DND-41 (cell line): ENCODE data around the gene DYSF.

ENCODE experiments used
- ATAC-seq: fragments of 200-7000 bp; cut with Tn5 transposase; 3 replicates; pipeline ENCODE4 v1.9.1; 2021; ENCODE audit warnings: low read depth; ENCODE audit not compliant: insufficient read depth
- DNase-seq: peaks from one replicate; pipeline ENCODE4 v3.0.0-alpha.2; 2020
- H2AFZ ChIP-seq: 2 replicates; pipeline ENCODE4 v1.6.0; 2012; ENCODE audit warnings: low read depth, low read length
- H3K27ac ChIP-seq: 2 replicates; pipeline ENCODE4 v1.5.1; 2012; ENCODE audit warnings: low read length, inconsistent platforms
- H3K27me3 ChIP-seq: fragments of 200-600 bp; sonication (generic); 2 replicates; pipeline ENCODE4 v1.6.0; 2012; ENCODE audit warnings: low read length, mild to moderate bottlenecking, inconsistent platforms; ENCODE audit not compliant: insufficient read depth, poor library complexity
- H3K36me3 ChIP-seq: 2 replicates; pipeline ENCODE4 v1.5.1; 2012; ENCODE audit warnings: low read length, inconsistent platforms; ENCODE audit not compliant: insufficient read depth
- H3K4me1 ChIP-seq: 2 replicates; pipeline ENCODE4 v1.5.1; 2012; ENCODE audit warnings: mild to moderate bottlenecking, low read length; ENCODE audit not compliant: insufficient read depth
- H3K4me2 ChIP-seq: 2 replicates; pipeline ENCODE4 v1.6.0; 2012; ENCODE audit warnings: mild to moderate bottlenecking, moderate library complexity, low read length, inconsistent platforms; ENCODE audit not compliant: insufficient read depth
- H3K4me3 ChIP-seq, 2 experiments: fragments of 200-600 bp in 1 of 2; shearing (Covaris generic) in 1 of 2; 2 replicates each; pipeline ENCODE4 v1.5.1; 2012 to 2016; ENCODE audit warnings: inconsistent platforms in 2 of 2, low read length in 2 of 2, mild to moderate bottlenecking in 2 of 2, low read depth in 1 of 2, moderate library complexity in 1 of 2
- H3K79me2 ChIP-seq: 2 replicates; pipeline ENCODE4 v1.6.0; 2012; ENCODE audit warnings: low read length, inconsistent platforms; ENCODE audit not compliant: insufficient read depth
- H3K9ac ChIP-seq: 2 replicates; pipeline ENCODE4 v1.6.0; 2012; ENCODE audit warnings: low read depth, mild to moderate bottlenecking, inconsistent platforms, low read length, moderate library complexity
- H3K9me3 ChIP-seq: 2 replicates; pipeline ENCODE4 v1.5.1; 2012; ENCODE audit warnings: low read length, moderate library complexity, mild to moderate bottlenecking, inconsistent platforms; ENCODE audit not compliant: insufficient read depth, severe bottlenecking
- H4K20me1 ChIP-seq: 2 replicates; pipeline ENCODE4 v1.6.0; 2012; ENCODE audit warnings: low read length; ENCODE audit not compliant: insufficient read depth
- CTCF ChIP-seq: IDR thresholded peaks from 2 replicates; pipeline ENCODE4 v1.5.1; 2012; ENCODE audit warnings: borderline replicate concordance, low read length, moderate library complexity, mild to moderate bottlenecking; ENCODE audit not compliant: poor library complexity, severe bottlenecking; ENCODE audit errors: extremely low read depth
- EZH2 ChIP-seq: IDR thresholded peaks from 3 replicates; pipeline ENCODE4 v1.6.1; 2012; ENCODE audit warnings: borderline replicate concordance, low read depth, mild to moderate bottlenecking, moderate library complexity, low read length, inconsistent platforms; ENCODE audit not compliant: severe bottlenecking

The DYSF gene

GRCh38 chr2:71718686-71719085, 265.3 kb downstream of the DYSF start:
- no peak for DNase-seq
- Histone ChIP-seq H3K4me3 (no peak overlapping the region), H4K20me1 (no peaks in the 10 kb centered on the region), H3K27ac (no peak overlapping the region), H3K4me1 (no peaks in the 10 kb centered on the region), H3K9me3 (no peaks in the 10 kb centered on the region), H3K36me3 (no peaks in the 10 kb centered on the region), H3K27me3 (no peaks in the 10 kb centered on the region), H3K9ac (no peak overlapping the region), H3K4me2 (no peak overlapping the region), H2AFZ (no peak overlapping the region), H3K79me2 (no peaks in the 10 kb centered on the region)
- no peak for ATAC-seq
- TF ChIP-seq EZH2 = no peak
- no peak for TF ChIP-seq CTCF

GRCh38 chr2:71719520-71720282, 266.3 kb downstream of the DYSF start:
- Histone ChIP-seq H3K4me2 (no peak overlapping the region), H3K36me3 (no peaks in the 10 kb centered on the region), H4K20me1 (no peaks in the 10 kb centered on the region), H3K4me3 (no peak overlapping the region), H3K79me2 (no peaks in the 10 kb centered on the region), H3K4me1 (no peaks in the 10 kb centered on the region), H3K9ac (no peak overlapping the region), H3K27me3 (no peaks in the 10 kb centered on the region), H2AFZ (no peak overlapping the region), H3K27ac (no peak overlapping the region), H3K9me3 (peaks cover 8% of the 10 kb centered on the region)
- no peak for ATAC-seq
- TF ChIP-seq EZH2 = no peak
- no peak for TF ChIP-seq CTCF
- DNase-seq = no peak

GRCh38 chr2:71720283-71720560, 266.9 kb downstream of the DYSF start:
- Histone ChIP-seq H3K79me2 (no peaks in the 10 kb centered on the region), H3K36me3 (no peaks in the 10 kb centered on the region), H3K9me3 (peaks cover 10% of the 10 kb centered on the region), H3K9ac (no peak overlapping the region), H4K20me1 (no peaks in the 10 kb centered on the region), H3K27me3 (no peaks in the 10 kb centered on the region), H2AFZ (no peak overlapping the region), H3K27ac (no peak overlapping the region), H3K4me3 (no peak overlapping the region), H3K4me2 (no peak overlapping the region), H3K4me1 (no peaks in the 10 kb centered on the region)
- ATAC-seq (no peak), DNase-seq (no peak)
- TF ChIP-seq EZH2 = no peak
- no peak for TF ChIP-seq CTCF

- H4K20me1 ChIP-seq = no peaks in the 10 kb centered on the region
- H3K27ac ChIP-seq = no peak overlapping the region
- H2AFZ ChIP-seq = no peak overlapping the region
- H3K9ac ChIP-seq = no peak overlapping the region
- no peak overlapping the region for H3K4me3 ChIP-seq
- H3K4me2 ChIP-seq = no peak overlapping the region
- DNase-seq (no peak), ATAC-seq (no peak)
- TF ChIP-seq CTCF = no peak
- TF ChIP-seq EZH2 = no peak
- no peaks in the 10 kb centered on the region for H3K4me1 ChIP-seq
- H3K9me3 ChIP-seq = peaks cover 10% of the 10 kb centered on the region
- H3K79me2 ChIP-seq = no peaks in the 10 kb centered on the region
- no peaks in the 10 kb centered on the region for H3K36me3 ChIP-seq
- no peaks in the 10 kb centered on the region for H3K27me3 ChIP-seq
Observed at GRCh38 chr2:71720596-71721361, 267.4 kb downstream of the DYSF start.
